ENCODE data around the gene L2HGDH. TPM values are rescaled to one million over a fixed set of nuclear protein-coding genes. Genes with fewer than 3 reads are reported as not detected.

L2HGDH gene
- total and polyA plus RNA-seq, 9 of the 15 experiments (the other 6 are each of a cell fraction or from before 2014, with no cell fraction given) = 1.7 to 16.1 (median 10.5) TPM

DNA sequence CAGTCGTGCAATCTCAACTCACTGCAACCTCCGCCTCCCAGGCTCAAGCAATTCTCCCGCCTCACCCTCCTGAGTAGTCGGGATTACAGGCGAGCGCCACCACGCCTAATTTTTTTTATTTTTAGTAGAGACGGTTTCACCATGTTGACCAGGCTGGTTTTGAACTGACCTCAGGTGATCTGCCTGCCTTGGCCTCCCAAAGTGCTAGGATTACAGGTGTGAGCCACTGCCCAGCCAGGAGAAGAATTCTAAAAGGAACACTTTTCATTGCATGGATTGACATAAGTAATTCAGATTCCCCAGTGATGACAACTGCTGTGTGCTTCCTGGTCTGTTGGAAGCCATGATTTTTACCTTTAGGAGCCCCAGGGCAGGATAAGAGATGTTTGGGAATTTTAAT is 22.2 kb upstream of the L2HGDH start:
- Histone ChIP-seq H3K4me2 (ENCODE audit: insufficient read depth, low read length) (no peak overlapping the region), H4K20me1 (replicated peaks; ENCODE audit: control insufficient read depth, insufficient read depth, low read length) (no peaks in the 10 kb centered on the region), H3K4me1 (replicated peaks in 1 of 2; ENCODE audit: control insufficient read depth in 2 of 2, insufficient read depth in 2 of 2, low read length in 2 of 2) (peaks cover 0 to 5% of the 10 kb centered on the region in 2 experiments; a peak in 1 of 5 replicates), H3K36me3 (ENCODE audit: control insufficient read depth, insufficient read depth, low read length) (peaks cover 15% of the 10 kb centered on the region; the same call in 2 of the 3 replicates), H3K4me3 (no peak overlapping the region), H3K9me1 (ENCODE audit: control insufficient read depth, insufficient read depth, low read length) (no peaks in the 10 kb centered on the region), H3K27me3 (ENCODE audit: control insufficient read depth in 2 of 2, insufficient read depth in 2 of 2, low read length in 2 of 2) (no peaks in the 10 kb centered on the region), H3K79me2 (ENCODE audit: control insufficient read depth, insufficient read depth, low read length) (no peaks in the 10 kb centered on the region), H3K9me3 (replicated peaks; ENCODE audit: control insufficient read depth, insufficient read depth, low read depth, low read length) (no peaks in the 10 kb centered on the region), H3K27ac (ENCODE audit: extremely low read depth, low read depth, low read length) (no peak overlapping the region), H2AFZ (ENCODE audit: low read depth, low read length) (no peak overlapping the region), H3K9ac (ENCODE audit: insufficient read depth in 1 of 2, low read depth in 2 of 2, low read length in 2 of 2) (no peak overlapping the region)
- POLR2A ChIA-PET = no interaction called here
- no peak for FAIRE-seq
- WGBS (ENCODE audit: insufficient coverage, low coverage, missing lambda C conversion rate) = 77% methylated on average over 5 of the region's 8 CpGs
- no peak for DNase-seq (ENCODE audit: extremely low read depth in 1 of 4, low spot score in 3 of 4)
- intact Hi-C loops (cut with micrococcal nuclease) (no loop called here), in situ Hi-C loops (cut with MboI) (loop anchor here (25.0 kb wide), 1 partner anchor 453 kb away; no protein-coding TSS in a partner anchor)
- CTCF ChIA-PET (ENCODE audit: low intra/inter-chr PET ratio) = no interaction called here
- TF ChIP-seq IFI16 (CRISPR knock-in tag; IDR thresholded peaks at IDR 0.05) (no peak), NFYB (IDR thresholded peaks at IDR 0.05; ENCODE audit: extremely low read depth, insufficient read length) (no peak)
- no TSS peak for BruUV-seq (replicated peaks)
- no peak for ATAC-seq

DNA sequence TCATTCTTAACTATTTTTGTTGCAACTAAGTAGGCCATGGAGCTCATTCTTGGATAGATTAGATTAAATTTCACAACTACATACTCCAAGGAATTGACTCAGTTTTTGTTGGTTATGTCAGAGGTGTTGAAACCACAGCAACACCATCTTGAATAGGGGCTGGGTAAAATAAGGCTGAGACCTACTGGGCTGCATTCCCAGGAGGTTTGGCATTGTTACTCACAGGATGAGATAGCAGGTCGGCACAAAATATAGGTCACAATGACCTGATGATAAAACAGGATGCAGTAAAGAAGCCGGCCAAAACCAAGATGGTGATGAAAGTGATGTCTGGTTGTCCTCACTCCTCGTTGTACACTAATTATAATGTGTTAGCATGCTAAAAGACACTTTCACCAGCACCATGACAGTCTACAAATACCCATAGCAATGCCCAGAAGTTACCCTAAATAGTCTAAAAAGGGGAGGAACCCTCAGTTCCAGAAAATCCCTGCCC is 21.0 kb upstream of the L2HGDH start:
- ATAC-seq = no peak
- H3K9me1 ChIP-seq (ENCODE audit: control insufficient read depth, insufficient read depth, low read length) = no peaks in the 10 kb centered on the region
- no peak overlapping the region for H2AFZ ChIP-seq (ENCODE audit: low read depth, low read length)
- TF ChIP-seq L3MBTL2 (IDR thresholded peaks at IDR 0.05) = no peak
- TF ChIP-seq STAG1 (CRISPR knock-in tag; IDR thresholded peaks at IDR 0.05; ENCODE audit: borderline replicate concordance) = no peak
- TF ChIP-seq CXXC5 (CRISPR knock-in tag; IDR thresholded peaks at IDR 0.05) = 0 out of 2 replicates have a peak, but pooled peaks have one; percentile 15
- TF ChIP-seq, protein P1, sequence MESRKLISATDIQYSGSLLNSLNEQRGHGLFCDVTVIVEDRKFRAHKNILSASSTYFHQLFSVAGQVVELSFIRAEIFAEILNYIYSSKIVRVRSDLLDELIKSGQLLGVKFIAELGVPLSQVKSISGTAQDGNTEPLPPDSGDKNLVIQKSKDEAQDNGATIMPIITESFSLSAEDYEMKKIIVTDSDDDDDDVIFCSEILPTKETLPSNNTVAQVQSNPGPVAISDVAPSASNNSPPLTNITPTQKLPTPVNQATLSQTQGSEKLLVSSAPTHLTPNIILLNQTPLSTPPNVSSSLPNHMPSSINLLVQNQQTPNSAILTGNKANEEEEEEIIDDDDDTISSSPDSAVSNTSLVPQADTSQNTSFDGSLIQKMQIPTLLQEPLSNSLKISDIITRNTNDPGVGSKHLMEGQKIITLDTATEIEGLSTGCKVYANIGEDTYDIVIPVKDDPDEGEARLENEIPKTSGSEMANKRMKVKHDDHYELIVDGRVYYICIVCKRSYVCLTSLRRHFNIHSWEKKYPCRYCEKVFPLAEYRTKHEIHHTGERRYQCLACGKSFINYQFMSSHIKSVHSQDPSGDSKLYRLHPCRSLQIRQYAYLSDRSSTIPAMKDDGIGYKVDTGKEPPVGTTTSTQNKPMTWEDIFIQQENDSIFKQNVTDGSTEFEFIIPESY (CRISPR knock-in tag; IDR thresholded peaks at IDR 0.05) = no peak
- TF ChIP-seq NEUROD1 (IDR thresholded peaks at IDR 0.05; ENCODE audit: borderline replicate concordance, low read depth, low read length, partially characterized antibody) = no peak
- TF ChIP-seq MBD2 (IDR thresholded peaks at IDR 0.05; ENCODE audit: borderline replicate concordance, low read depth) = no peak
- peak; percentile 41; the same call in 1 of the 2 replicates for TF ChIP-seq SMAD4 (CRISPR knock-in tag; conservative IDR thresholded peaks at IDR 0.05)
- TF ChIP-seq MTA2 (IDR thresholded peaks at IDR 0.05; ENCODE audit: low read depth) = no peak
- 0 out of 2 replicates have a peak, but pooled peaks have one; percentile 47 for TF ChIP-seq ZNF668 (CRISPR knock-in tag; IDR thresholded peaks at IDR 0.05)
- TF ChIP-seq, protein P2, sequence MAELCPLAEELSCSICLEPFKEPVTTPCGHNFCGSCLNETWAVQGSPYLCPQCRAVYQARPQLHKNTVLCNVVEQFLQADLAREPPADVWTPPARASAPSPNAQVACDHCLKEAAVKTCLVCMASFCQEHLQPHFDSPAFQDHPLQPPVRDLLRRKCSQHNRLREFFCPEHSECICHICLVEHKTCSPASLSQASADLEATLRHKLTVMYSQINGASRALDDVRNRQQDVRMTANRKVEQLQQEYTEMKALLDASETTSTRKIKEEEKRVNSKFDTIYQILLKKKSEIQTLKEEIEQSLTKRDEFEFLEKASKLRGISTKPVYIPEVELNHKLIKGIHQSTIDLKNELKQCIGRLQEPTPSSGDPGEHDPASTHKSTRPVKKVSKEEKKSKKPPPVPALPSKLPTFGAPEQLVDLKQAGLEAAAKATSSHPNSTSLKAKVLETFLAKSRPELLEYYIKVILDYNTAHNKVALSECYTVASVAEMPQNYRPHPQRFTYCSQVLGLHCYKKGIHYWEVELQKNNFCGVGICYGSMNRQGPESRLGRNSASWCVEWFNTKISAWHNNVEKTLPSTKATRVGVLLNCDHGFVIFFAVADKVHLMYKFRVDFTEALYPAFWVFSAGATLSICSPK (IDR thresholded peaks at IDR 0.05; ENCODE audit: borderline replicate concordance) = no peak

More for the DNA sequence above, 21.0 kb upstream of the L2HGDH start:
- Histone ChIP-seq H3K79me2 (ENCODE audit: control insufficient read depth, insufficient read depth, low read length) (no peaks in the 10 kb centered on the region), H4K20me1 (replicated peaks; ENCODE audit: control insufficient read depth, insufficient read depth, low read length) (no peaks in the 10 kb centered on the region), H3K27me3 (ENCODE audit: control insufficient read depth in 2 of 2, insufficient read depth in 2 of 2, low read length in 2 of 2) (no peaks in the 10 kb centered on the region), H3K9ac (ENCODE audit: insufficient read depth in 1 of 2, low read depth in 2 of 2, low read length in 2 of 2) (no peak overlapping the region), H3K4me1 (replicated peaks in 1 of 2; ENCODE audit: control insufficient read depth in 2 of 2, insufficient read depth in 2 of 2, low read length in 2 of 2) (peaks cover 0 to 5% of the 10 kb centered on the region in 2 experiments; a peak in 1 of 5 replicates), H3K9me3 (replicated peaks; ENCODE audit: control insufficient read depth, insufficient read depth, low read depth, low read length) (no peaks in the 10 kb centered on the region), H3K4me3 (no peak overlapping the region), H3K4me2 (ENCODE audit: insufficient read depth, low read length) (no peak overlapping the region), H3K27ac (ENCODE audit: extremely low read depth, low read depth, low read length) (no peak overlapping the region), H3K36me3 (ENCODE audit: control insufficient read depth, insufficient read depth, low read length) (peaks cover 17% of the 10 kb centered on the region; the same call in 2 of the 3 replicates)
- DNase-seq (ENCODE audit: extremely low read depth in 1 of 4, low spot score in 3 of 4) (no peak), FAIRE-seq (no peak)
- POLR2A ChIA-PET = interaction anchor here (0.7 kb wide), 1 partner anchor 199 kb away, joined by 3 read pairs; the partner anchor contains the start of gene MAP4K5
- in situ Hi-C loops (cut with MboI) (loop anchor here (25.0 kb wide), 1 partner anchor 454 kb away; no protein-coding TSS in a partner anchor), intact Hi-C loops (cut with micrococcal nuclease) (no loop called here)
- BruUV-seq (replicated peaks) = no TSS peak
- CTCF ChIA-PET (ENCODE audit: low intra/inter-chr PET ratio) = no interaction called here
- WGBS (ENCODE audit: insufficient coverage, low coverage, missing lambda C conversion rate) = 46% methylated on average over 3 of the region's 3 CpGs
